OCI-LY3 (cell line): ENCODE measurements around the gene FGF11.

ENCODE experiments used
- H2AFZ ChIP-seq: fragments of 200-600, 300-600 bp; shearing (Covaris generic); 2 replicates; pipeline ENCODE4 v1.6.0; 2014; ENCODE audit warnings: antibody characterized with exemption, low read depth, low read length
- H3K27ac ChIP-seq: fragments of 200-600, 300-600 bp; sonication (generic); 2 replicates; pipeline ENCODE4 v1.5.1; 2014; ENCODE audit warnings: mild to moderate bottlenecking, low read length, moderate library complexity, mixed read lengths
- H3K27me3 ChIP-seq: fragments of 200-600, 300-600 bp; sonication (generic); 2 replicates; pipeline ENCODE4 v1.6.1; 2014; ENCODE audit warnings: low read depth, low read length, mixed read lengths
- H3K36me3 ChIP-seq: fragments of 200-600, 300-600 bp; sonication (generic); replicated peaks from 2 replicates; pipeline ENCODE3; 2014; ENCODE audit warnings: low read depth, low read length, mixed read lengths
- H3K4me1 ChIP-seq: fragments of 300-600, 200-600 bp; sonication (generic); 2 replicates; pipeline ENCODE4 v1.6.1; 2014; ENCODE audit warnings: low read length, mixed read lengths
- H3K4me2 ChIP-seq: fragments of 200-600, 300-600 bp; sonication (generic); 2 replicates; pipeline ENCODE4 v1.6.1; 2014; ENCODE audit warnings: low read length, mixed read lengths
- H3K4me3 ChIP-seq: fragments of 300-600, 200-600 bp; sonication (generic); 2 replicates; pipeline ENCODE4 v1.5.1; 2014; ENCODE audit warnings: antibody characterized with exemption, mild to moderate bottlenecking, low read length, moderate library complexity
- H3K79me2 ChIP-seq: fragments of 300-600, 200-600 bp; shearing (Covaris generic); 2 replicates; pipeline ENCODE4 v1.6.1; 2014; ENCODE audit warnings: mild to moderate bottlenecking, low read length, mixed read lengths
- H3K9ac ChIP-seq: fragments of 300-600, 200-600 bp; shearing (Covaris generic); 2 replicates; pipeline ENCODE4 v1.6.0; 2014; ENCODE audit warnings: mild to moderate bottlenecking, low read length, moderate library complexity
- H3K9me3 ChIP-seq: fragments of 200-600, 300-600 bp; shearing (Covaris generic); 2 replicates; pipeline ENCODE4 v1.6.1; 2014; ENCODE audit warnings: low read length, mixed read lengths; ENCODE audit not compliant: insufficient read depth
- H4K20me1 ChIP-seq: fragments of 200-600, 300-600 bp; sonication (generic); 2 replicates; pipeline ENCODE4 v1.6.1; 2016; ENCODE audit warnings: low read length, mixed read lengths; ENCODE audit not compliant: insufficient read depth
- EZH2phosphoT487 ChIP-seq: fragments of 200-600 bp; shearing (Covaris generic); IDR thresholded peaks from 2 replicates; pipeline ENCODE4 v1.6.1; 2018; ENCODE audit warnings: antibody characterized with exemption, mixed run types, low read depth
- TF ChIP-seq, protein P1 (sequence below): fragments of 200-600, 300-600 bp; sonication (generic); IDR thresholded peaks from 2 replicates; pipeline ENCODE4 v1.5.1; 2014; ENCODE audit warnings: antibody characterized with exemption, low read length, low read depth

Gene FGF11

GRCh38 chr17:7490144-7490543 lies 50.8 kb downstream of the FGF11 start:
- Histone ChIP-seq H2AFZ (no peak overlapping the region), H4K20me1 (peaks cover 58% of the 10 kb centered on the region), H3K9ac (no peak overlapping the region)

DNA sequence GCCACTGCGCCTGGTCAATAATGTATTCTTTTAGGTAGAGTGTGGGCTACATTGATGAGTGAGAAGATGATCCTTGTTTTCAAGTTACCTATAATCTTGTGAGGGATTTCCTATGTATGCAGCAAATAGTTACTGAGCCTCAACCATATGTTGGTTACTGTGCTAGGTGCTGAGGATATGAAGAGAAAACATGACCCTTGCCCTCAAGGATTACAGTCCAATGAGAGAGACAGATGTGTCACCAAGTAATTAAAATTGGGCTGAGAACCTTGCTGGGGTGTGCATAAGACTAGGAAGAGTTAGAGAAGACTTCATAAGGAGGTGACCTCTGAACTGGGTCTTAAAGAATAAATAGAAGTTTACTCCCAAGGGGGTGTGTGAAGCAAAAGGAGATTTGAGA lies 52.3 kb downstream of the FGF11 start:
- Histone ChIP-seq H3K9ac (no peak overlapping the region), H3K27ac (no peak overlapping the region), H4K20me1 (peaks cover 53% of the 10 kb centered on the region), H3K4me1 (no peaks in the 10 kb centered on the region; the same call in 1 of the 2 replicates), H3K9me3 (no peaks in the 10 kb centered on the region), H3K4me2 (no peak overlapping the region), H3K27me3 (no peaks in the 10 kb centered on the region), H3K79me2 (peaks cover 94% of the 10 kb centered on the region), H3K36me3 (peaks cover 18% of the 10 kb centered on the region), H3K4me3 (no peak overlapping the region), H2AFZ (no peak overlapping the region)
- TF ChIP-seq, protein P1, sequence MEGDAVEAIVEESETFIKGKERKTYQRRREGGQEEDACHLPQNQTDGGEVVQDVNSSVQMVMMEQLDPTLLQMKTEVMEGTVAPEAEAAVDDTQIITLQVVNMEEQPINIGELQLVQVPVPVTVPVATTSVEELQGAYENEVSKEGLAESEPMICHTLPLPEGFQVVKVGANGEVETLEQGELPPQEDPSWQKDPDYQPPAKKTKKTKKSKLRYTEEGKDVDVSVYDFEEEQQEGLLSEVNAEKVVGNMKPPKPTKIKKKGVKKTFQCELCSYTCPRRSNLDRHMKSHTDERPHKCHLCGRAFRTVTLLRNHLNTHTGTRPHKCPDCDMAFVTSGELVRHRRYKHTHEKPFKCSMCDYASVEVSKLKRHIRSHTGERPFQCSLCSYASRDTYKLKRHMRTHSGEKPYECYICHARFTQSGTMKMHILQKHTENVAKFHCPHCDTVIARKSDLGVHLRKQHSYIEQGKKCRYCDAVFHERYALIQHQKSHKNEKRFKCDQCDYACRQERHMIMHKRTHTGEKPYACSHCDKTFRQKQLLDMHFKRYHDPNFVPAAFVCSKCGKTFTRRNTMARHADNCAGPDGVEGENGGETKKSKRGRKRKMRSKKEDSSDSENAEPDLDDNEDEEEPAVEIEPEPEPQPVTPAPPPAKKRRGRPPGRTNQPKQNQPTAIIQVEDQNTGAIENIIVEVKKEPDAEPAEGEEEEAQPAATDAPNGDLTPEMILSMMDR, result no peak
- TF ChIP-seq EZH2phosphoT487, result no peak

More at GRCh38 chr17:7490144-7490543, 50.8 kb downstream of the FGF11 start:
- no peak overlapping the region for H3K4me2 ChIP-seq
- no peaks in the 10 kb centered on the region for H3K27me3 ChIP-seq
- H3K27ac ChIP-seq, result no peak overlapping the region
- no peak overlapping the region for H3K4me3 ChIP-seq
- H3K36me3 ChIP-seq, result peaks cover 13% of the 10 kb centered on the region
- peaks cover 9% of the 10 kb centered on the region for H3K4me1 ChIP-seq
- H3K79me2 ChIP-seq, result peaks cover 100% of the 10 kb centered on the region
- H3K9me3 ChIP-seq, result no peaks in the 10 kb centered on the region
- no peak for TF ChIP-seq EZH2phosphoT487
- TF ChIP-seq, protein P1, result no peak

DNA sequence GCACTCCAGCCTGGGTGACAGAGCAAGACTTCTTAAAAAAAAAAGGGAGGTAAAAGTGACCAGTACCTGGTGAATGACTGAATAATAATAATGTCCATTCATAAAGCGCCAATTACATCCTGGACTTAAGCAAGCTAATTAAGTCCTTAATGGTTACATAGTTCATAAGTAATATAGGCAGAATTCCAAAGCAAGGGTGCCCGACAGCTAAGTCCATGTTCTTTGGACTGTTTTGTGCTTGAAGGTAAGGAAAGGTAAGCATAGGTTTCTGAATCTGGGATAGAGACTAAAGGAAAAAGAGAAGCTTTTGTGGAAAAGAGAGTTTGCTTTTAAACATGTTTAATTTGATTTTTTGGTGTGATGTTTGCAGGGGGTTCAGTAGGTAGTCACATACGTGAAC lies 54.6 kb downstream of the FGF11 start:
- Histone ChIP-seq H3K9ac (no peak overlapping the region), H2AFZ (no peak overlapping the region), H3K79me2 (peaks cover 70% of the 10 kb centered on the region), H3K4me1 (no peaks in the 10 kb centered on the region), H3K27ac (no peak overlapping the region), H3K4me2 (no peak overlapping the region), H3K27me3 (no peaks in the 10 kb centered on the region), H3K36me3 (peaks cover 30% of the 10 kb centered on the region), H3K4me3 (no peak overlapping the region), H3K9me3 (no peaks in the 10 kb centered on the region), H4K20me1 (peaks cover 49% of the 10 kb centered on the region)
- TF ChIP-seq, protein P1, result no peak
- TF ChIP-seq EZH2phosphoT487, result no peak
